Small intestine (tissue), 7 donors: ENCODE measurements around the gene DDR1. TPM values are rescaled to one million over a fixed set of nuclear protein-coding genes. Genes with fewer than 3 reads are reported as not detected.
A peak's percentile ranks its signal among the peaks of the same experiment; 100 is the strongest.
"Not testable (repeated sequence)": the region's sequence is repeated elsewhere in the genome, so short reads cannot be mapped to it uniquely, and the experiment has no call there.

Experiments
- DNase-seq, 2 donors: peaks; one replicate each; pipeline versions ENCODE4 v3.0.0 to v3.0.0-alpha.2; 2013
- FAIRE-seq: peaks from 2 replicates; lab custom pipeline; 2012; peaks lifted over from hg19 to GRCh38; lab: Jason Lieb, UNC
- H3K27ac ChIP-seq, 3 donors: one replicate each; pipeline ENCODE4 v1.5.1; 2013; ENCODE audit warnings: low read length in 2 of 3, mild to moderate bottlenecking in 2 of 3, control low read depth in 1 of 3, inconsistent platforms in 1 of 3, low read depth in 1 of 3, moderate library complexity in 1 of 3
- H3K27me3 ChIP-seq, 3 donors: one replicate each; pipeline ENCODE4 v1.6.1; 2013; ENCODE audit warnings: low read length in 3 of 3, inconsistent platforms in 1 of 3; ENCODE audit not compliant: control insufficient read depth in 3 of 3, insufficient read depth in 3 of 3
- H3K36me3 ChIP-seq, 3 donors: one replicate each; pipeline ENCODE4 v1.6.1; 2013; ENCODE audit warnings: low read length in 3 of 3, inconsistent platforms in 1 of 3, low read depth in 1 of 3, mild to moderate bottlenecking in 1 of 3, moderate library complexity in 1 of 3; ENCODE audit not compliant: control insufficient read depth in 3 of 3, insufficient read depth in 2 of 3
- H3K4me1 ChIP-seq, 3 donors: one replicate each; pipeline ENCODE4 v1.6.1; 2013; ENCODE audit warnings: low read length in 2 of 3, inconsistent platforms in 1 of 3, low read depth in 1 of 3, mild to moderate bottlenecking in 1 of 3, moderate library complexity in 1 of 3; ENCODE audit not compliant: control insufficient read depth in 3 of 3, insufficient read depth in 2 of 3
- H3K4me3 ChIP-seq, 3 donors: one replicate each; pipeline ENCODE4 v1.5.1; 2013; ENCODE audit warnings: low read length in 3 of 3, control low read depth in 1 of 3, inconsistent platforms in 1 of 3, low read depth in 1 of 3, mild to moderate bottlenecking in 1 of 3, moderate library complexity in 1 of 3
- H3K9me3 ChIP-seq, 2 donors: one replicate each; pipeline ENCODE4 v1.6.1; 2013; ENCODE audit warnings: low read depth in 1 of 2, low read length in 1 of 2; ENCODE audit not compliant: control insufficient read depth in 2 of 2, insufficient read depth in 1 of 2
- WGBS, 3 donors: extraction: QIAGEN DNeasy Blood & Tissue Kit; methylation state at CpG; one replicate each; pipeline ENCODE4 v1.1.7; 2013; 5-methylcytosine and 5-hydroxymethylcytosine counted together
- polyA plus RNA-seq, 4 donors: library from polyadenylated mRNA; stranded (reverse) in 3 of 4; unstranded in 1 of 4; fragments of 200-250 nt in 3 of 4; fragments of 120-200 nt in 1 of 4; gene quantifications; one replicate each; pipeline versions ENCODE4 v1.2.1 to v1.2.3, GENCODE V29; 2013
- donor health status: healthy with polysubstance abuse.
- donor health status: control.
- donor health status: control.
- donor health status: Bipolar disorder and iron deficiency.
- donor health status: healthy.

Gene DDR1
- polyA plus RNA-seq, 4 donors = 45.7 to 185 (median 66.5) TPM

GRCh38 chr6:30917041-30917440 lies 32.7 kb downstream of the DDR1 start:
- Histone ChIP-seq H3K27ac (no peak overlapping the region), H3K4me1 (peaks cover 0 to 24% (median 0%) of the 10 kb centered on the region in 3 donors), H3K27me3 (no peaks in the 10 kb centered on the region), H3K4me3 (no peak overlapping the region), H3K9me3 (no peaks in the 10 kb centered on the region), H3K36me3 (peaks cover 5 to 71% (median 27%) of the 10 kb centered on the region in 3 donors)
- WGBS, 3 donors = 91 to 94% (median 94%) methylated on average over 7 of the region's 7 CpGs
- DNase-seq (no peak), FAIRE-seq (no peak)

DNA sequence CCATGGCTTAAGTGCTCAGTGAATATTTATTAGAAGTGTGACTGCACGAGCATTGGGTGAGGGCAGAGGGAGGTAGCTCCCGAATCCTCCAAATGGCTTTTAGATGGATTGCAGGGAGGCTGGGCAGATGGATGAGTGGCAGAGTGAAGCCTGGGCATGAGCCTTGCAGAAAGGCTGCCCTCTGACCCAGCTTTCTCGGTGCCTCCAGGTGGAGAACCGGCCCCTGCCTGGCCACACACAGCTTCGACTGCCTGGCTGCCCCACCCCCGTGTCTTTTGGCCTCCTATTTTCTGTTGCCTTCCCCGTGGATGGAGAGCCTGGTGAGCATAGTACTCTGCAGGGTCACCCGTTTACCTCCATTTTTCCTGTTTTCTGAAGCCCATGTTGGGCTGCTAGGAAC lies 33.2 kb downstream of the DDR1 start:
- peaks cover 0 to 24% (median 0%) of the 10 kb centered on the region in 3 donors for H3K4me1 ChIP-seq

GRCh38 chr6:30918670-30919069 lies 34.4 kb downstream of the DDR1 start:
- WGBS, 3 donors = 83 to 94% (median 94%) methylated on average over 8 of the region's 8 CpGs

More for the DNA sequence above, 33.2 kb downstream of the DDR1 start:
- Histone ChIP-seq H3K9me3 (no peaks in the 10 kb centered on the region), H3K27ac (no peak overlapping the region), H3K4me3 (no peak overlapping the region), H3K36me3 (peaks cover 5 to 72% (median 30%) of the 10 kb centered on the region in 3 donors), H3K27me3 (no peaks in the 10 kb centered on the region)
- 72 to 86% (median 77%) methylated on average over 8 of the region's 8 CpGs for WGBS, 3 donors
- no peak for FAIRE-seq
- DNase-seq = no peak

GRCh38 chr6:30922447-30922852 lies 38.1 kb downstream of the DDR1 start:
- Histone ChIP-seq H3K4me1 (no peaks in the 10 kb centered on the region), H3K36me3 (peaks cover 10 to 87% (median 47%) of the 10 kb centered on the region in 3 donors), H3K4me3 (no peak overlapping the region), H3K27ac (no peak overlapping the region), H3K9me3 (no peaks in the 10 kb centered on the region), H3K27me3 (no peaks in the 10 kb centered on the region)
- 90 to 95% (median 92%) methylated on average over 7 of the region's 7 CpGs for WGBS, 3 donors
- DNase-seq = no peak
- no peak for FAIRE-seq

More at GRCh38 chr6:30918670-30919069, 34.4 kb downstream of the DDR1 start:
- H3K4me3 ChIP-seq = no peak overlapping the region
- no peaks in the 10 kb centered on the region for H3K27me3 ChIP-seq
- peaks cover 5 to 76% (median 39%) of the 10 kb centered on the region in 3 donors for H3K36me3 ChIP-seq
- H3K9me3 ChIP-seq = no peaks in the 10 kb centered on the region
- DNase-seq (no peak), FAIRE-seq (no peak)
- peaks cover 0 to 17% (median 0%) of the 10 kb centered on the region in 3 donors for H3K4me1 ChIP-seq
- H3K27ac ChIP-seq = no peak overlapping the region

DNA sequence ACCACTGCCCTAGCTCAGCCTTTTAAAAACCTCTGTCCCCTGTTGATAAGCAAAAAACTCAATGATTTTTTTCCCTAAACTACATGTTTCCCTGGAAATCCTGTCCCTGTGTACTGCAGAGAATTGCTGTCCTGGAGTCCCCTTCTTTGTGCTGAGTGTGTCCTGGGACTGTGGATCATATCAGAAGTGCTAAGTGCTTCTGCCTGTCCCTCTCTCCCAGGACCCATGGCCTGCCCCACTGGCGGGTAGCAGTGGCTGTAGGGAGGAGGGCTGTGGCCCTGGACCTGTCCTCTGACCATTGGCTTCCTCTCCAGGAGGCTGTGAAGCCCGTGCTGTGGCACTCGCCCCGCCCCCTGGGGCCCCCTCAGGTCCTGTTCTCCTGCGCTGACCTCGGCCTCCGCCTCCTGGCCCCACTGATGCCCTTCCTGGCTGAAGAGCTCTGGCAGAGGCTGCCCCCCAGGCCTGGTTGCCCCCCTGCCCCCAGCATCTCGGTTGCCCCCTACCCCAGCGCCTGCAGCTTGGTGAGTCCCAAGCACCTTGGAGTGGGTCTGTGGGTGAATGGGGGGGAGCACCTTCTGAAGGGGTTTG lies 39.8 kb downstream of the DDR1 start:
- not testable (repeated sequence) for DNase-seq, H3K4me3 ChIP-seq, FAIRE-seq, H3K27me3 ChIP-seq, H3K27ac ChIP-seq, H3K4me1 ChIP-seq
- Histone ChIP-seq H3K9me3 (peaks cover 0 to 11% of the 10 kb centered on the region in 2 donors), H3K36me3 (peaks cover 10 to 75% (median 40%) of the 10 kb centered on the region in 3 donors)
- WGBS, 3 donors = 89 to 93% (median 92%) methylated on average over 8 to 9 of the region's 9 CpGs

GRCh38 chr6:30926644-30927043 lies 42.3 kb downstream of the DDR1 start:
- Histone ChIP-seq H3K27ac (peak overlapping the region in 1 of 3 donors; percentile 5), H3K27me3 (no peaks in the 10 kb centered on the region), H3K4me1 (peaks cover 0 to 5% (median 0%) of the 10 kb centered on the region in 3 donors), H3K9me3 (peaks cover 0 to 11% of the 10 kb centered on the region in 2 donors), H3K36me3 (peaks cover 5 to 50% (median 22%) of the 10 kb centered on the region in 3 donors), H3K4me3 (no peak overlapping the region)
- WGBS, 3 donors = 74 to 86% (median 80%) methylated on average over 4 of the region's 4 CpGs
- DNase-seq (peak; percentile 15 to 84), FAIRE-seq (no peak)

- Histone ChIP-seq H3K36me3 (peaks cover 5 to 46% (median 22%) of the 10 kb centered on the region in 3 donors), H3K9me3 (peaks cover 0 to 11% of the 10 kb centered on the region in 2 donors)
- H3K27me3 ChIP-seq, FAIRE-seq, H3K4me1 ChIP-seq, H3K4me3 ChIP-seq, H3K27ac ChIP-seq, DNase-seq: not testable (repeated sequence)
- WGBS, 3 donors = 91 to 100% (median 94%) methylated on average over 3 of the region's 3 CpGs
Measured at GRCh38 chr6:30927080-30927479, 42.8 kb downstream of the DDR1 start.

GRCh38 chr6:30928677-30929076 lies 44.4 kb downstream of the DDR1 start:
- peaks cover 0 to 20% (median 9%) of the 10 kb centered on the region in 3 donors for H3K4me1 ChIP-seq
- WGBS, 3 donors = 86 to 100% (median 95%) methylated on average over 3 of the region's 3 CpGs
- DNase-seq (no peak), FAIRE-seq (no peak)
- H3K36me3 ChIP-seq = peaks cover 5 to 30% (median 10%) of the 10 kb centered on the region in 3 donors
- H3K4me3 ChIP-seq = no peak overlapping the region
- no peak overlapping the region for H3K27ac ChIP-seq
- no peaks in the 10 kb centered on the region for H3K27me3 ChIP-seq
- peaks cover 0 to 11% of the 10 kb centered on the region in 2 donors for H3K9me3 ChIP-seq
